Activated CD4-positive, CD25-positive, alpha-beta regulatory T cell treated with anti-CD3 and anti-CD28 coated beads, Interleukin-2, amount 50 U/mL, for 16 hours (primary cell): ENCODE measurements around the gene TNFSF8.

Source experiments
- DNase-seq: peaks from one replicate; pipeline ENCODE4 v3.0.0-alpha.2; 2020; ENCODE audit warnings: low read depth, low spot score

The TNFSF8 gene

DNA sequence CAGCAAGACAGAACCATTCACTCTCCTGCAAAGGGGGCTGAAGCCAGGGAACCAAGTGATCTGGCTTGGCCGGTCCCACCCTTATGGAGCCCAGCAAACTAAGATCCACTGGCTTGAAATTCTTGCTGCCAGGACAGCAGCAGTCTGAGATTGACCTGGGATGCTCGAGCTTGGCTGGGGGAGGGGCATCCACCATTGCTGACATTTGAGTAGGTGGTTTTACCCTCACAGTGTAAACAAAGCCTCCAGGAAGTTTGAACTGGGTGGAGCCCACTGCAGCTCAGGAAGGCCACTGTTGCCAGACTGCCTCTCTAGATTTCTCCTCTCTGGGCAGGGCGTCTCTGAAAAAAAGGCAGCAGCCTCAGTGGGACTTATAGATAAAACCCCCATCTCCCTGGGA lies 60.5 kb downstream of the TNFSF8 start:
- DNase-seq: no peak

DNA sequence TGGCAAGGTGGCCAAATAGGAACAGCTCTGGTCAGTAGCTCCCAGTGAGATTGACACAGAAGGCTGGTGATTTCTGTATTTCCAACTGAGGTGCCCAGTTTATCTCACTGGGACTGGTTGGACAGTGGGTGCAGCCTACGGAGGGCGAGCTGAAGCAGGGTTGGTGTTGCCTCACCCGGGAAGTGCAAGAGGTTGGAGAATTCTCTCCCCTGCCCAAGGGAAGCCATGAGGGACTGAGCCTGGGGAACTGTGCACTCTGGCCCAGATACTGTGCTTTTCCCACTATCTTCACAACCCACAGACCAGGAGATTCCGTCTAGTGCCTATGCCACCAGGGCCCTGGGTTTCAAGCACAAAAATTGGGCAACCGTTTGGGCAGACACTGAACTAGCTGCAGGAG lies 61.0 kb downstream of the TNFSF8 start:
- no peak for DNase-seq

DNA sequence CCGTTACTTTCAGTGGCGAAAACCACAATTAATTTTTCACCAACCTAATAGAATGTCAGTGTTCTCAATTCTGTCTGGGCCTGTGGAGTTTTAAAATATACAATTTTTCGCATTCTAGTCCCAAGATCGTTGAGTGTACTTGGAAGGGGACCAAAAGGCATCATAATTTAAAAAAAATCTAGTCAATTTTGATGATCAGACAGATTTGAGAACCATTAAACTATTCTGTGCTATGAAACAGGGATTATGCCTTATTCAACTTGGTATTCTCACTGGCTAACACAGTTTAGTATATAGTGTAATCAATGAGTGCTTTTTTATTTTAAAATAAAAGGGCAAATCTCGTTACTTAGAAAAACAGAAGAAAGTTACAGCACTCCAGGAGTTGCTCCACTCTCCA lies 63.1 kb downstream of the TNFSF8 start:
- DNase-seq: no peak

DNA sequence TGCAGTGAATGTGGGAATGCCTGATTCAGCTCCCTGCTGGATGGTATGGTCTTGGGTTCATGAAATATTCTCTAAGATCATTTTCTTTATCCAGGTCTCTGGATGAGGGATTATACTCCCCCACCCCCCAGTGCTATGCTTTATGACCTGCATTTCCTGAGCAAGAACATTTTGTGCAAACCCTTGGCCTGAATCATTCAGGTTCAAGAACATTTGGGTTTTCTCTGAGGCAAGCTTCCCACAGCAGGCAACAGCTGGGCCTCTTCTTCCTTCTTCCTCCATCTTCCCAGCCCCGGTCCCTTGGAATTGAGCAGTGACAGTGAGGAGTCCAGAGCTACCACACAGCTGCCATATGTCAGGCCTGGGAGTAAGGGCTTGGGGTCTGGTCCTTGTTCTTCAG lies 65.9 kb downstream of the TNFSF8 start:
- DNase-seq: no peak

DNA sequence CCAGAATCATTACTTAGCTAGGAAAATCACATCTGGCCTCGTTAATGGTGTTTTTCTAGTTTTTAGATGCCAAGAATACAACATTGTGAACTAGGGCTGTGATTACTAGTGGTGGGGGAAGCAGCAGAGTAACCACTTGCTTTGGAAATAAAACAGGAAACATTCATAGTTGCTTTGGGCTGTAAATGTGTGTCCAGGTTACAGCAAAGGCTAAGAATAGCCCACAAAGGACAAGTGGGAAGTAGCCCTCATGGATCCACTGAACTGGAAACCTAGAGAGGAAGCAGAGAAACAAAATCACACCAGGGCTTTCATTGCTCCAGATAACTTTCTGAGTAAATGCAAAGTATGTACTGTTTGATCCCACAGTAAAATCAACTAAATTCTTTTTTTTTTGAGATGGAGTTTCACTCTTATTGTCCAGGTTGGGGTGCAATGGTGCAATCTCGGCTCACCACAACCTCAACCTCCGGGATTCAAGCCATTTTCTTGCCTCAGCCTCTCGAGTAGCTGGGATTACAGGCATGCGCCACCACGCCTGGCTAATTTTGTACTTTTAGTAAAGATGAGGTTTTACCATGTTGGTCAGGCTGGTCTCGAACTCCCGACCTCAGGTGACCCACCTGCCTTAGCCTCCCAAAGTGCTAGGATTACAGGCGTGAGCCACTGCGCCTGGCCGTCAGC lies 68.3 kb downstream of the TNFSF8 start:
- DNase-seq: no peak

DNA sequence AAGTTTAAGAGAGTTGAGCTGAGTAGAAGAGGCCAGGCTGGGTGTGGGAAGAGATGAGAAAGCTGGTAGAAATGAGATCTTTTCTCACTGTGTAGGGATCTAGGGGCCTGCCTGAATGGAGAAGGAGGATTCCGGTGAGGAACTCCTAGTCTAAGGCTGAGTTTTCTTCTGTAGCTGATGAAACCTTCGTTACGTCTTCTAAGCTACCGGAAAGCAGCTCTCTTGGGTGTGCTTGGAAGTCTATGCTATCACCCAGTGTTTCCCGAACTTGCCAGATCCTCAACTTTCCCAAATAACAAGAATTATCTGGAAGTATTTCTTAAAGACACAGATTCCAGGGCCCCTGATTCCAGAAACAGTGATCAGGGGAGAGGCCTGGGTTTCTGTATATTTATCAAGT lies 69.1 kb downstream of the TNFSF8 start:
- DNase-seq: no peak

DNA sequence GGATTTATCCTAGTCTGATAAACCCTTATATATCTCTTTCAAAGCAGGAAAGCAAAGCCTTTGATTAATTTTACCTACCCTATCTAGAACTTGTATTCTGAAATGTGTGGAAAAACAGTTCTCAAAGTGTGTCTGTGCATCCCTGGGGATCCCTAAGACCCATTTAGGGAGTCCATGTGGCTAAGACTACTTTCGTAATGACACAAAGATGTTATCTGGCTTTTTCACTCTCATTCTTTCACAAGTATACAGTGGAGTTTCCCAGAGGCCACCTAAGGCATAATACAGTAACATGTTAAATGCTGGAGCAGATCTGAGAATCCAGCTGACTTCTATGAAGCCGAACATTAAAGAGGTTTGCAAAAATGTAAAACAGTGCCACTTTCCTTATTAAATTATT lies 70.2 kb downstream of the TNFSF8 start:
- no peak for DNase-seq

DNA sequence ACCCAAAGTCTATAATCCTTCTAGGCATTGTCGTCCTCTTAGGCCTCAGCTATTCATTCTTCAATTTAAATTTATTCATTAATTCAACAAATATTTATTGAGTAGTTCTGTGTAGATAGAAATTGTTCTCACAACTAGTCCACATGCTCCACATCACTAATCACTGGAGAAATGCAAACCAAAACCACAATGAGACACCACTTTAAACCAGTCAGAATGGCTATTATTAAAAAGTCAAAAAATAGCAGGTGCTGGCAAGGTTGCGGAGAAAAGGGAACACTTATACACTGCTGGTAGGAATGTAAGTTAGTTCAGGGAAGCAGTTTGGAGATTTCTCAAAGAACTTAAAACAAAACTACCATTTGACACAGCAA lies 73.5 kb downstream of the TNFSF8 start:
- DNase-seq: no peak

DNA sequence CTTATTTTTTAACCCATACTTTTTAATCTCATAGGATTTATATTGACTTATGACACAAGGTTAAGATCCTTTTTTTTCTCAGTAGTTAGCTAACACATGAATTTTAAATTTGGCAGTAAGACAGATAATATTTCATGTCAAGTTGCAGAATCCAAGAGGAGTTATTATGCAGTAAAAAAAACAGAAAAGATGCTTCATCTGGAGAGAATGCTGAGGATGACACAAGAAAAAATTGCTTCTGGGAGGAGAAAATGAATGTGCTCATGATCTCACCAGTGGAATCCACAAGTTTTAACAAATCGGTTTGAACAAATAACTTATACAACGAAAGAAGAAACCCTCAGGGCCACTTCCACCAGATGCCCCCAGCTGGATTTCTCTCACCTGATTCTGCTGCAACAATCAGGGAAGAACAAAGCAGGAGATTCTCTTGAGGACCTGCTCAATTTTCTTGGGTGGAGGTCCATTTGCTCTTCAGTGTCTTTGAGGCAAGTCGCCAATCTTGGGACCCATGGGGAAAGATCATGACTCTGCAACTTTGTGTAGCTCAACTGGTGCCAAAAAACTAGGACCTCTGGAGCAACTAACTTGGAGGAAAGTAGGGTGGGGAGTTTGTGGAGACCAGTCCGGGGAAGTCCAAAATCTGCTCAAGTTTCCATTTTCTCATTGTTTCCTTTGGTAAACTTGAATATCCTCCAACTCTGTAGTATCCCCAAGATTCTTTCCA lies 74.0 kb downstream of the TNFSF8 start:
- DNase-seq: no peak

DNA sequence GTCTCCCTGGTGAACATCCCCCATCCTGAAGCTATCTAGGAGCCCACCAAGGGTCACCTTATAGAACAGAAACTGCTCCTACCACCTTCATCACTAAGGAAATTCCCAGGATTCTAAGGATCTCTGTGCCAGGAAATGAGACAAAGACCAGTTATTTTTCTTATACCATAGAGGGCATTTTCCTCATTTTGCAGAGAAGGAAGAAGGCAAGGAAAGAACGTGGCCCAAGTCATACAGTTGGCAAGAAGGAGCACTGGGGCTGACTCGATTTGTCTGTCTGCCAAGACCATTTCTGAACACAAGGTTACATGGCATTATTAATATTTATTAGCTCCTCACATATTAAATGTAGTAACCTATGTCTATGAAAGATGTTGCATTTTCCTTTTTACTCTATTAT lies 74.9 kb downstream of the TNFSF8 start:
- DNase-seq: no peak

DNA sequence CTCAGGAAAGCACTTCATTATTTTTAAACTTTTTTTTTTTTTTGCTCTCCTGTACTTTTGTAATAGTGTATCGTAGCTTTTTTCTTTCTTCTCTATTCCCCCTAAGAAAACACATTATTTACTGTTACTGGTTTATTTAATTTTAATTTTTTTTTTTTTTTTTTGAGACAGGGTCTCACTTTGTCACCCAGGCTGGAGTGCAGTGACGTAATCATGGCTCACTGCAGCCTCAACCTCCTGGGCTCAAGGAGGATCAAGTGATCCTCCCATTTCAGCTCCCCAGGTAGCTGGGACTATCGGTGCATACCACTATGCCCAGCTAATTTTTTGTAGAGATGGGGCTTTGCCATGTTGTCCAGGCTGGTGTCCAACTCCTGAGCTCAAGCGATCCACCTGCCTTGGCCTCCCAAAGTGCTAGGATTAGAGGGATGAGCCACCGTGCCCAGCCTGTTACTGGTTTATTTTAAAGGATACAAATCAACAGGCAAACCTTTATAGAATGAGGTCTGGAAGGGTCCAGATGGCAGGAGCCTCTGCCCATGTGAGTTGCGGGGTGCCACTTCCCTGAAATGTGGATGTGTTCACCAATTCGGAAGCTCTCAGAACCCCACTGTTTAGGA lies 75.5 kb downstream of the TNFSF8 start:
- no peak for DNase-seq

DNA sequence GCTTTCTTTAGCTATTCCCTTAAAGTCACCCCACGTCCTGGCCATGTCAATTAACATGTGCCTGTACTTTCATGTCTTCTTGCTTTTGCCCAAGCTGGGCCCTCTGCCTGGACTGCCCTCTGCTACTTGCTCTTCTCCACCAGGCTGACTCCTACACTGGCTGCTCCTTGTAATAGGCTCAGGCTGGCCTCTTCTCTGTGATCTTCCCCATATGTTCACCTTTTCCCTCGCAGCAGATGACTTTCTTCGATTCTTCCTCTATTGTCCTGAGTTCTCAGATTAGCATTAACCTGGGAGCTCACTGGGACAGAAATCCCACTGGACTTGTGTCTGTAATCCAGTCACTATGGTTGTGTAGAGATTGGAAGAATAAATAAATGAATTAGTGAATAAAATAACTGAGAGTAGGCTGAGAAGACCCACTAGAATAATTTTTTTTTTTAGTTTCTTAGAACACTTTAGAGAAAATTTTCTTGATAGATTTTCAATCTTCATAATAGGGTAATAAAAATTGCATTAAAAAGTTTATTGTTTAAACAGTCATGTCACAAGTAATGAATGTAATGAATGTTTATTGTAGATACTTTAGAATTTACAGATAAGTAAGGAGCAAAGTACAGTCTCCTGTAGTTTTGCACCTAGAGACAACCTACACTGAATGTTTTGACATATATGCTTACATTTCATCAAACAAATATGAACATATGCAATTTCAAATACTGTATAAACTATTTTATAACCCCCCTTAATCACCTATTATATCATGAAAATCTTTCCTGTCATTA lies 77.1 kb downstream of the TNFSF8 start:
- no peak for DNase-seq

DNA sequence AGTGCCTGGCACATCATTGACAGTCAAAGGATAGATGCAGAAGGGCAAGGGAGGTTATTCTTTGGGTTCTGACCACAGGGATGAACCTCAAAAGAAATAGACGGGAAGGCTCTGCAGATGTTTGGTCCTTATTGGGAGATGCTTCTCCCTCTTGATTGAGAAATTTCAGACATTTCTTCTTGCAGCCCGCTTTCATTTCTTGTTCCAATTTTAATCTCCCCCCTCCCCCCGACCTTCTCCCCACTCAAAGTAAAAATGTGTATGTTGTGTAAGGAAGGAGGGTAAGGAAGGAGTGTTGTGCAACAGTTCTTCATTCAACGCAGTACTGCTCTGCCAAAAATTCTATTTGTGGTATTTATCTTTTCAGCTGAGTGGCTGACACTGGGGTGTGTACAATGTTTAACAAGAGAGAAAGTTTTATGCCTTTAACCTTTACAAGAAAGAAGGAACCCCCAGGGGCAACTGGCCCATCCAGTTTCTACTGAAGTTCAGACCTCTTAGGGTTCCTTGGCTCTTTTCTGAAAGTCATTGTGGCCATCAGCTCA lies 78.3 kb downstream of the TNFSF8 start:
- no peak for DNase-seq

DNA sequence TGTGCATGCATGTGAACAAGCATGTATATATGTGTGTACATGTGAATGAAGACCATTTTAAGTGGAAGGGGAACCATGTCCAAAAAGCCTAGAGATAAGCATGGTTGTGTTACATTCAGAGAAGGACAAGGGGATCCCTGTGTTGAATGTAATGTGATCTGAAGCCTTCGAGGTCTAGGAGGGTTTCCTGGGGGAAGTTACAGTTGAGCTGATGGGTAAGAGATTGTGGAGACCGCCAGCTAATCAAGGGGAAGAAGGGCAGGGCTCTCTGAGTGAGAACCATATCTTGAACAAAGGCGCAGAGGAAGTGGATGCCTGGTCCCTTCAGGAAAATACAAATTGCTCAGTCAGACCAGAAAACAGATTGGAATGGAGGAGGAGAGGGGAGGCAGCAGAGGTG lies 79.1 kb downstream of the TNFSF8 start:
- no peak for DNase-seq
